NCI-H2196 (cell line): Measurements from ENCODE around the gene HS3ST5.
"Not testable (repeated sequence)": the region's sequence is repeated elsewhere in the genome, so short reads cannot be mapped to it uniquely, and the experiment has no call there.

ENCODE experiments used
- DNase-seq: peaks from one replicate; lab custom pipeline; 2025; ENCODE audit not compliant: unreplicated experiment; lab: John Stamatoyannopoulos, UW

Gene HS3ST5

DNA sequence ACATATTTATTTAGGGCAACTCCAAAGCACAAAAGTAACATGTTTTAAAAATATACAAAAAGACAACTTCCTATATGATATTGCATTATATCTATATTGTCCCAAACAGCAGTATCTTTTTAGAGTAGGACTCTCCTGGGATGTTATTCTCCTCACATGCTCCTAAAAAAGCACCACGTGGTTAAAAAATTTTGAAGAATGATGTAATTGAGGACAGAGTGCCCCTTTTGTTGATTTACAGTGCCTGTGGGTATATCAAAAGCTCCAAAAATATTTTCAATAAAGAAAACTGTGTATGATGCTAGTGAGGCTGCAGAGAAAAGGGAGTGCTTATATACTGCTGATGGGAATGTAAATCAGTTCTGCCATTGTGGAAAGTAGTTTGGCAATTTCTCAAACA is 241.6 kb downstream of the HS3ST5 start:
- no peak for DNase-seq

GRCh38 chr6:114100215-114100994 is 242.4 kb downstream of the HS3ST5 start:
- DNase-seq = no peak

- peak; percentile 50 for DNase-seq
These were observed 246.2 kb downstream of the HS3ST5 start for GRCh38 chr6:114096561-114097172.

GRCh38 chr6:114092943-114093342 is 249.9 kb downstream of the HS3ST5 start:
- no peak for DNase-seq

GRCh38 chr6:114090626-114091025 is 252.2 kb downstream of the HS3ST5 start:
- DNase-seq = no peak

DNA sequence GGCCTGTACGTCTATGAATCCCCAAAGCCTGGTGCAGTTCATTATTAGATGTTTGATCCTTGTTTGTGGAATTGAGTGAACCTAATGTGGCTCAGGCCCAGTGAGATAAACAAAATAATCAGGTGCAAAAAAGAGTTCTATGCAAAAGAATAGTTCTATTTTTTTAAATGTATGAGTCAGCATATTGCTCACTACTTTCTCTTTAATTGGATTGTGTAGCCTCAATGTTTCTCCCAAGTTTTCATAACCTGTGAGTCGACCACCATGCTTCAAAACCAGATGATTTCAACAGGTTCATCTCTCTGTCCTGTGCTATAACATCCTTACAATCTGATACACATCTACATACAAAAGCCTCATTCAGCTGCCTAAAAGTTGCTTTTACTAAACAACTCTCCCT is 255.3 kb downstream of the HS3ST5 start:
- no peak for DNase-seq

DNA sequence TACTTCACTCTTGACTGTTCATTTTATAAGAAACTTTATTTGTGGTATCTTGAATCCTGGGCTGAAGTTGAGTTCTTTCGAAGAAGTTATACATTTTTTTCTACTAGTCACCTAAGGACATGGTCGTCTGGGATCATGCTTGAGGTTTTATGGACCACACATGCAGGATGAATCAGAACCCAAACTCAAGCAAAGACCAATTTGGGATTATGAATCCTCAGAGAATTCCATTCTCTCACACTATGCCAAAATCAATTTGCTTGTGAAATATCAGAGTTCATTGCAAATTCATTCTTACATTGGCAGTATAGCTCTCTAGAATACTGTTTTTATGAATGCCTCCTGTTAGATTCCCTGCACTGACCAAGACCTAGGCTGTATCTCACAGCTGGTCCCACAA is 257.6 kb downstream of the HS3ST5 start:
- DNase-seq = no peak

- no peak for DNase-seq
These were observed 258.4 kb downstream of the HS3ST5 start for GRCh38 chr6:114084327-114084890.

DNA sequence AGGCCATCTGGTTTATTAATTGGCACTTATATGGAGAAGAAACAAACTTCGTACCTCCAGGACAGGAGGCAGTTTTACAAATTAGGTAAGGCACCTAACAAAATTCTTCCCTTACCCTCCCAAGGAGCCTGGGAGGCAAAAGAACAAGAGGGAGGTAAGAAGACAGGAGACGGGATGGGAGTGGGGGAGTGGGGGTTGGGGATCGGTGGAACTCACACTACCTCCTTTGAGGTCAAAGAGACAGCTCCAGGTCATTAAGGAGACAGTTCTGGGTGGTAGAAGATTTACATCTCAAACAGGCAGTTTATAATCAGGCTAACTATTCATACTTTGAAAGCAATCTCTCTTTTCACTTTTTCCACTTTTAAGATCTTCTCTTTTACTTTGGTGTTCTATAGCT is 259.6 kb downstream of the HS3ST5 start:
- DNase-seq = no peak

GRCh38 chr6:114081730-114082129 is 261.1 kb downstream of the HS3ST5 start:
- DNase-seq = no peak

DNA sequence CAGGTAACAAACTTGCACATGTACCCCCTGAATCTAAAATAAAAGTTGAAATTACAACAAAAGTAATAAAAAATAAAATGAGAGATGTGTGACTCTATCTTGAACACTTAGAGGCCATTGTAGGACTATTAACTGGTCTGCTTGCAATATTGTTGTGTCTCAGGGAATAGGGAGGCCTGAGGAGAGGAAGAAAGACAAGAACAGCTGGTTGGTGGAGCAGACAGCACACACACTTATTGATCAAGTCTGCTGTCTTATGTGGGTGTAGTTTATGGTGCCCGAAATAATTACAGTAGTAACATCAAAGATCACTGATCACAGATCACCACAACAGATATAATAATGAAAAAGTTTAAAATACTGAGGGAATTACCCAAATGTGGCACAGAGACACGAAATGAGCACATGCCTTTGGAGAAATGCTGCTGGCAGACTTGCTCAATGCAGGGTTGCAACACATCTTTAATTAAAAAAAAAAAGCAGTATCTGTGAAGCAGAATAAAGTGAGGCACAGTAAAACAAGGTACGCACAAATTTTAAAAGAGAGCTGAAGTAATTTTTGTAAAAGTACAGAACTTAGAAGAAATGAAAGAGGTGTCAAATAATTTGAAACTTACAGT is 261.8 kb downstream of the HS3ST5 start:
- no peak for DNase-seq

- not testable (repeated sequence) for DNase-seq
These were observed 262.4 kb downstream of the HS3ST5 start for GRCh38 chr6:114080410-114080809.

DNA sequence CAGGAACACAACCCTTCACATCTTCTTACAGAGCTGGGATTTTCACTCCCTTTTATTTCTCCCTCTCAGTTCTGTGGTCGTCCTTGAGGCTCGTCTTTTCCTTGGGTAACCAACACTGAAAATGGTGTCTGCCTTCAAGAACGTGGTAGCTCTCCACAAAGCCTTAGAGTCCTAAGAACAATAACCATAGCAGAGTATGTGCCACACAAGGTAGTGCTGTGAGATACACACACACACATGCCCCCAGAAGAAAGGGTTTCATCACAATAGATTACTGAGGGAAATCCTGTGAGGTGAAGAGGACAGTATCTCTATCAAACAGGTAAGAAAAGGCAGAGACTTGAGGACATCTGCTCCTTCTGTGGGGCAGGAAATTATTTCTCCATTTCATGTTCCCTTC is 267.0 kb downstream of the HS3ST5 start:
- no peak for DNase-seq

DNA sequence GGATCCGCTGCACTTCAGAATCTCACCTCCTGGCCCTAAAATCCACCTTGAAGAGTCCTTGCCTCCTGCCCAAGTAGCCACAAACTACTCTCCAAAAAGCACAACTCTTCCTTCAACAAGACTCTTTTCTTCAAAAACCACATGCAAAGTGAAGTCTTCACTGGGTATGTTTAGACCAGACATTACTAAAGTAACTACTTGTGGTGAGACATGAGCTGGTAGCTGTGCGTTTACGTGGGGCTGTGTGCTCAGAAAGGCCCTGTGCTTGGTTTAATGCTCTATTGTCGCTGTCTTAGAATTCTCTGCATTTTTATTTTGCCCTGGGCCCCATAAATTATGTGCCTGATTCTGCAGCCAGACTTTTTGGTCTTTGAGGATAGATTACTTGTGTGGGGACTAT is 267.5 kb downstream of the HS3ST5 start:
- no peak for DNase-seq

DNA sequence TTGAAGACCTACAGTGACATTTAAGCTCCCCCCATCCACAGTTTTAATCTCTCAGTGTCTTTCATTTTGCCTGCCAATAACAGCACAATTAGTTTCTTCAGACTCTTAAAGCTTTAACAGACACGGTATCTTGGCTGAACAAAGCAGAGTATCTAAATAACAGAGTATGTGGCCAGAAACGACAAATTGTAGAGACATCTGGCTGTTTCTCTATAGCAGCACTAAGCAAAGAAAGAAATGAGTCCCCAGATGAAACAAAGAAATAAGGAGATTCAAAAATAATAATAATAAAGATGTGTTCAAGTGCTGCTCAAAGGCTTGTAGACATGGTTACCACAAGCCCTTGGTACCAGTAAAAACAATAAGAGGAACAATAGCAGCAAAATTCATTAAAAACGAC is 274.1 kb downstream of the HS3ST5 start:
- no peak for DNase-seq

GRCh38 chr6:114068116-114068515 is 274.7 kb downstream of the HS3ST5 start:
- DNase-seq = no peak

DNA sequence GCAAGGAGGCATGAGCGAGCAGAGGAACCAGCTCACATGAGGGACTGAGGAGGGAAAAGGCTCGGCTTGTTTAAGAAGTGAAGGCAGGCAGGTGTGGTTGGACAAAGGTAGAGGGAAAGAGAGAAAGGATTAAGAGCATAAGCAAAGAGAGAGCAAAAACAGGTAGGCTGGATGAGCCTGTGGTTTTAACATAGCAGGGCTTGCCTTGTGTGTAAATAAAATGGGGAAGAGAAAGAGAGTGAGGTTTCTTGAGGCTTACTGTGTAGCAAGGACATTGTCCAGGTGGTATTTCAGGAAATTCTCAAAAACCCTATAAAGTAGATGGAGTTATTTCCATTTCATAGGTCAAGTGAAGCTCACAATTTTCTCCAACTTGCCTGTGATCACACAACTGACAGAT is 278.0 kb downstream of the HS3ST5 start:
- no peak for DNase-seq

- DNase-seq = no peak
These were observed 278.9 kb downstream of the HS3ST5 start for GRCh38 chr6:114063956-114064355.

DNA sequence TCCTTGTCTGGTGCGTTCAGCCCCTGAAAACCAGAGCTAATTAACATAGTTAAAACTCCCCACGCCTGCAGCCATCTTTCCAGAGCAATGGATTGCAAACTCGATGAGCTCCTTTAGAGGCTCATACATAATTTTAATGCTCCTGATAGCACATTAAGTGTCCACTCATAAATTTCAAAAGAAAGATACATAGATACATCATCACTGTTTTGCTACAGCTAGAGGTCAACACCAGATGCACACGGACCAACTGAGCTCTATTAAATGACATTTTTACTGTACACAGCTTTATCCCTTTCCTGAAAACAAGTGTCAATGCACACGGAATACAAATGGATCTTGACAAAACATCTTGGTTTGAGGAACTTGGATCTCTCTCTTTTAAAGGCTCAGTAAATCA is 280.6 kb downstream of the HS3ST5 start:
- DNase-seq = no peak

DNA sequence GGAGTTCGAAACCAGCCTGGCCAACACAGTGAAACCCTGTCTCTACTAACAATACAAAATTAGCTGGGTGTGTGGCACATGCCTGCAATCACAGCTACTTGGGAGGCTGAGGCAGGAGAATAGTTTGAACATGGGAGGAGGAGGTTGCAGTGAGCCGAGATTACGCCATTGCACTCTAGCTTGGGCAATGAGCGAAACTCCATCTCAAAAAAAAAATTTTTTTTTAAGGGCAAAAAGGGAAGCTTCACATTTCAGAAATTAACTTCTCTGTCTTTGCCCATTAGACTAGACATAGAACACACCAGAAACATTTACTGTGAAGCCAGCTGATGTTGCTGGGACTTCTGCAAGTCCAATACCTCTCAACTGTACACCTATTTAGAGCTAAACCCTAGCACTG is 281.1 kb downstream of the HS3ST5 start:
- DNase-seq = no peak

DNA sequence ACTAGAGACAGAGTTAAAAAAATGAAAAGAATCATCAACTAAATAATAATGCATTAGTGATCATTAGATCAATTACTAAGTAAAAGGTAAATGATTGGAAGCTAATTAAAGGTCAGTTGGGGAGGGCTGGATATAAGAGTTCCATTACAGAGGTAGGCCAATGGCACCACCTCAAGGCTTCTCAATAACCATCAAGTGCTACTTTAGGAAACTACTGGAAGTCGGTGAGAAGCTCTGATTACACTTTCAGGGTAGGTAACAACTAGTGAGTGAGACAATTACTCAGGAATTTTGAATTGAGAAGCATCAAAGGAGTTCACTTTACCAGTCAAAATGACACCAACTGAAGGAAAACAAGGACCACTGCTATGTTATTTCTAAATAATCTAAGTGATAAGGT is 281.7 kb downstream of the HS3ST5 start:
- no peak for DNase-seq

- no peak for DNase-seq
These were observed 284.4 kb downstream of the HS3ST5 start for GRCh38 chr6:114058435-114058834.
